SHP77 (cell line): ENCODE measurements around the gene PDGFD.
A peak's percentile ranks its signal among the peaks of the same experiment; 100 is the strongest.

ENCODE experiments used
- DNase-seq, 2 experiments: peaks; one replicate each; lab custom pipeline; 2025; lab: John Stamatoyannopoulos, UW

PDGFD gene

DNA sequence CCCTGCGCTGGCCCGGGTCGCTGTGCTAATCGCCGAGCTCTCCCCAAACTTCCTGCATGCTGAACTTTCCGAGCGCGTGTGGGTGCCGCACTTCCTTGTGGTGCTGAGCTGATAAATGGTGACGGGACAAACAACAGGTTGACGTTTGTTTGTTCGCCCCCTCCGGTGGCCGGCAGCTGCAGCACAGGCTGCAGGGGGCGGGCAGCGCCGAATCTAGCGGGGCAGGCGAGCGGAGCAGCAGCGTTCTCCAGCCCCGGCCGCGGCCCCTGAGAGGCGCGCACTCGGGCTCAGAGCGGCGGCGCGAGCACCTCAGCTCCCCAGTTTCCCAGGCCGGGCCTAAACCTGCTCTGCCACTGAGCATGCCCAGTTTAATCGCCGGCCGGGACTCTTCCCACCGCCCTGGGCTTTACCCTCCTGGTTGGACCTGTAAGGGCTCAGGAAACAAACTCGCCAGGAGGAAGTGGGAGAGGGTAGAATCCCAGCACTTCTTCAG is at the start of gene PDGFD:
Gene PDGFD, minus strand, starts transcription at position 120 of the 493 bp plus-strand sequence.
- peak; percentile 77 for DNase-seq

DNA sequence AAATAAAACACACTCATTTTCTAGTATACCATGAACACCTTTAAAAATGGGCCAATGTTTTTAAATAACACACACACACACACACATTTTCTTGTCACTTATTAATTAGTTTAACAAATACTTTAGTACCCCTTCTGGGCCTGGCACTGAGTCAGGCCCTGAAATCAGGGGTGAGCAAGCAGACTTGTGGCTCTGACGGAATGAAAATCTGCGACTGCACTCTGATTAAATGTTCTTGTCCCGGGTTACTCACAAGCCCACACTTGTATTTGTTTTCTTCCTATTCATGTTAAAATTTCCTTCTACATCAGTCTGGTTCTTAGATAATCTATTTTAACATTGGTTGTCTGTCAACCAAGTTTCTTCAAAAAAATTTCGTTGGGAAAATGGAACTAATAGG is 43.0 kb upstream of the PDGFD start:
- no peak for DNase-seq

DNA sequence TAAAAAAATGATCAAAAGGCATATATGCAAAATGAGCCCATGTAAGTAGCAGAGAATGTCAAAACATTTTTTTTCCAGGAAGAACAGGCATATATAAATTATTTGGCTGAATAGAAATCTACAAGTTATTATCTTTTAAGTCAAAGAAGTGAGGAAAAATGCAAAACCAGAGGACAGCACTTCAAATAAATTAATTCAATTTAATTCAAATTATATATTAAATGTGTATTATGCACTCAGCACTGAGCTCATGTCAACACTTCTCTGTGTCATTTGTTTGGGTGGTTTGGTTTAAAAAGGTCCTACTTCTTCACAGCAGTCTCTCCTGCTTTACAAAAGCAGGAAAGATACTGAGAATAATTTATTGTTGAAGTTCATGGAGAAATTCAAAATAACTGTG is 41.9 kb upstream of the PDGFD start:
- no peak for DNase-seq

DNA sequence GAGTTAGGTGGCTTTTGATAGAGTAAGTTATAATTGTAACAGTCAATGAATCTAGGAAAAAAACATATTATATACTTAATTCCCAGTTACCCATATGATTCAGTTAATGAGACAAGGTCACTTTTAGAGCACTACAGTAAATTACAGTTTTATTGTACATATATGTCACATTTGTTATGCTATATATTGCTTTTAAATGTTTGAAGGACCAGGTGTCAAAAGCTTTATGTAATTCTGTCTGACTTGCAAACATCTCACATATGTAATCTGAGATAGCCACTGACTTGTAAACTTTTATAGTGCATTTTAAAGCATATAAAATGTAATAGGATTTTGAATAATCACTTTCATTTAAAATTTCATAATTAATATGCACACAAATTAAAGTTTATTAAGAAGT is 36.7 kb upstream of the PDGFD start:
- no peak for DNase-seq

DNA sequence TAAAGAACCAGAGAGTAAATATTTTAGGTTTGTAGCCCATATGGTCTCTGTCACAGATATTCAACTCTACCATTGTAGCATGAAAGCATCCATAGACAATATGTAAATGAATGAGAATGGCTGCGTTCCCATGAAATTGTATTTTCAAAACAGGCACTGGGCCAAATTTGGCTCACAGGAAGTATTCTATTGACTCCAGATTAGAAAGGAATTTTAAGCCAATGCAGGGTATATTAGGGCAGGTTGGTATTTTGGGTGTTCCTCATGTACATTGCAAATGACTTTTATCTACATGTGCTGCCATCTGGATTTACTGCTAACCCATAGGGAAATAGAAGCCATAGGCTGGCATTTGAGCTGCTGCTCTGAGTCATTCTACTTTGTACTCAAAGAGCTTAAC is 35.1 kb upstream of the PDGFD start:
- no peak for DNase-seq

DNA sequence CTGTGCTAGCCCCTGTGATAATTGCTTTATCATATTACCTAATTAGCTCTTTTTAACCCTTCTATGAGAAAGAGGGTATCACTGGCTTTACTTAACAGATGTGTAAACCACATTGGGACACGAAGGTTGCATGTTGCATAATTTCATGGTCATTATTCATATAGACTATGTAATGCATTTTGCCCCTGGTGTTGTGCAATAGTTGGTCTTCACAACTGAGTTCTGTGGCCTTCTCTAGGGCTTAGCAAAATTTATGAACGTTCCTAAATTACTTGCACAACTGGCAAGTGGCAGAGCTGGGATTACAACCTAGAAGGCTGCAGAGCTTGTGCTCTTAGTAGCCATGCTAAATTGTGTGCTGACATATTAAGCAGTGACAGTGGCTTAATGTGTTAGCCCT is 34.6 kb upstream of the PDGFD start:
- no peak for DNase-seq

DNA sequence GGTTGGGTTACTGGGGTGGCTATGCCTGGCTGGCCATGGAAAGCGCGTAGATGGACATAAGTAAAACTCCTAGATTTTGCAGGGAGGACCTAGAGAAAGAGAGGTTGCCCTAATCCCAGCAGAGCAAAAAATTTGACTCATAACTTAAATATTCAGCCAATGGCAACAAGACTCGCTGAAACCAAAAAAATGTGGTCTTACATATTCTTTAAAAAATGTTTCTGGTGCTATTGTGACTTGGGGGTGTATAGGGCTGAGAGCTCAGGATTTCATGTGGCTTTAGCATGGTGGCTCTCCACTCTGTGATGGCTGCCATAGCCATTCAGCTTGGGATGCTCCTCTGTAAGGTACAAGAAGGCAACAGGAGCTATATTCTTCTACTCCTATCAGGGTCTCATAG is 27.2 kb upstream of the PDGFD start:
- no peak for DNase-seq

DNA sequence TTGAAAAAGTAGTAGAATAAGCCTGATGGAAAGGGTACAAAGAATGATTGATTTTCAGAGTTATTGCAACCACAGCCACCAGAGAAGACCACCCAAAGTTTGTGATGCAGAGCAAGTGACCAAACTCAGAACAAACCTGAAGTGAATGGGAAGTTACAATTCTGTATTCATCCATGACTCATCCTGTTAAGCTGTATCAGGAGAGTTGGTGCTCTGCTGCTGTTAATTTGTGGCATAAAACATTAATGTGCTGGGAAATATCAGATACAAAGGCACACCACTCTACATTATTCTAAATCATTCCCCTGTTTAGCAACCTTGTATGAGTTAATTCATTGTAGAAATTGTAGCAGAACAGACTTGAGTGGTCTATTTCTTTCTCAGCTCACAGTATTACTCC is 19.6 kb upstream of the PDGFD start:
- no peak for DNase-seq

DNA sequence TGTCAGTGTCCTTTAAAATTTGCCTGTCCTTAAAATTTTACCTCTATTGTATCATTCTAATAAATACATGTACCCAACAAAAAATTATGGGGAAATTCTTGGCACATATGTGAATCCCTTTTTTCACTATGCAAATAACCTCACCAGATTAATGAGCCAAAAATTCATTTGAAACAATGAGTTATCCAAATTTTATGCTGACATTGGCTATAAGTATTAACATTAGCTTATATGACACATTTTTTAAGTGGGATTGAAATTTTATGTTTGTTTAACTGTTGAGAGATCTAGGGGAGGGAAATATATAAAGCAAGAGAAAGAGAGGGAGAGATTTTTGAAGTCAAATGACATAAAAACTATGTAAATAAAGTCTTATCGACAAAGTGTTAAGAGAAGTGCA is 11.8 kb upstream of the PDGFD start:
- no peak for DNase-seq

DNA sequence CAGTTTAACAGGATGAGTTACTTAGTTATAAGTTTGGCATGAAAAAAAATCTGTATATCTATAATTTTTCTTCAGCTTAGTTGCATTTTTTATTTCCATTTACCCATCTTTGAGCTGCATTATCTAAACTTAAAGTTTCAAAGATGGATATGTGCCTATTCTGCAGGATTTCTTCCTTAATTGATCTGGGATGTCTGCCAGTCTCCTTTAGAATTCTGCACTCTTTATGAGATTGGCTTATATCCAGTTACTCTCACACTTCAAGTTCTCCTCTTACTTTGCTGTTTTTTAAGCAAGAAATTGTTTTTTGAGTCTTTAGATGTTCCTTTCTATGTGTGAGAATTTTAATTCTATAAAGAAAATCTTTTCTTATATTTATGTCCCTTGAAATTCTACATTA is 5.1 kb upstream of the PDGFD start:
- DNase-seq = no peak

DNA sequence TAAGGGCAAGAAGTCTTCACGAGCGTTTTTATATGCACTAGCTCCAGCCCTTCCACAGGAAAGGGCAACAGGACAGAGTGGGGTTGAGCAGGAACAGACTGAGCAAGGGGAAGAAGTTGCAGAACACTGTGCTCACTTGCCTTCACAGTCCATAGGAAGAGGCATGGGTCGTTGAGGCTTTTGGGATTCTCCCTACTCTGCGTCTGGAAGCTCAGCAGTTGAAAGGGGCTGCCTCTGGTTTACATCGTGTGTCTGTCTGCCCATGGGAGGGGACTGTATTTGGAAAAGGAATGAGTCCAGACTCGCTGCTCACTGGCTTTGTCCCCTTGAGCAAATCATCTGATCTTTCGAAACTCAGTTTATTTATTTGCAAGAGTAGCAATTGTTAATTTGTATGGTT is 1.1 kb upstream of the PDGFD start:
- no peak for DNase-seq

DNA sequence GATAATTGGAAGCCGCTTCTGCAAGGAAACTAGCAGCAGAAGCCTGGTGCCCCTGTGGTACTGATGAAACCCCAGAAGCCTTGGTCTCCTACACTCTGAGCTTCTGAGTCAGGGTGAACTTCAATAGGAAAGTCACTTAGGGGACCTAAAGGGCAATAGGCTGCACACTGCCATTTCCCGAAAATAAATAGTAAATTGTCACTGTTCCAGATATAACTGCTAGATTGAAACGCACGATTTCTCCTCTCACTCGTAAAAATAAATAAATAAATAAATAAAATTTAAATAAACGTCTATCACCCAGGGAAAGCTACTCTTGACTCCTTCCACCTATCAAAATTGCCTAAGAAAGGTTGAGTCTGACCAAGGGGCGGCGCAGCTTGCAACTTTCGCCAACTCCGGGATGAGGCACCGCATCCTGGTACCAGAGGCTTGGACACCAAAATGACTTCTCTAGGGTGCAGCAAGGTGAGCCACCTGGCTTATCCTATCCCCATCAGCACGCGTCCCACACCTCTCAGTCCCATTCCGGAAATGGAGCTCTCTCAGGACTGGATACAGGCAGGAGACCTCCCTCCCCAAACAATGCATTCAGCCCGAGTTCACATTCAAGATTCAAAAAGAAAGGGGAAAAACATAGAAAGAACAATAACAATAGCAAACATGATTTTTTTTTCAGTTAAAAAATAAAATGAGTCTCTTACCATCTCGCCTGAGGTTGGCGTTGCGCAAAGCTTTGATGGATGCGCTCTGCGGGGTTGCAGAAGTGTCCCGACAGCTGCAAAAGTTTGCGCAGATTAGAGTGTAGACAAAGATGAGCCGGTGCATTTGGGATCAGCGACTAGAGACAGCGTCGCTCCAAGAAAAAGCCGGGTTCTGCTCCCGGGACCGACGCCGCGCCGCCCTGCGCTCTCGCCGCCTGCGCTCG is 583 bp downstream of the PDGFD start:
- DNase-seq = no peak

DNA sequence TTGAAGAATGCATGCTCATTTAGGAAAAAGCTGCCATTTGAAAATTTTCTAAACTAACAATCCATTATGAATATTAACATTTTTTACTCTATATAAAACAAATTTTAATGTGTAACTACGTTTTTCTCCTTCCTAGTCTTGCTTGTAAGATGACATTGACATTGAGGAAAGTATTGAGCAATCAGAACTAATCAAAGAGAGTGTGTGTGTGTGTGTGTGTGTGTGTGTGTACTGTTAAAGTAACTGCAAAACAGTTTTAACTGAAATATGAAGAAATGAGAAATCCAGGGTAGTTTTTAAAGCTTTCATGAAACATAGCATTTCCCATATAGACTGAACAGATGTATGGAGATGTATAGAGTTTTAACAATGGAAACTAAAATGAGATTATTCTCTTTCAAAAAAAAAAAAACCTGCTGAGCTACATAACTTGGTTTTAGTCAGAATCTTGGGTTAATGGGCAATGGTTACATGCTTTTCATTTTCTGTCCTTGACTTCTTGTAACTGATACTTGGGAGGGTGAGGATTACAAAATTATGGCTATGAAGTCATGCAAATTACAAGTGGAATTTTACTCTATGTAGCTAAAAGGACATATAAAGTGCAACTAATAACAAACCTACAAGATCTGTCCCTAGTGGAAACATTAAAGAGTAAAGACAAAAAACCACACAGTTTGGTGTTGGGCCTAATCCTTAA is 2.0 kb downstream of the PDGFD start:
- DNase-seq = no peak

DNA sequence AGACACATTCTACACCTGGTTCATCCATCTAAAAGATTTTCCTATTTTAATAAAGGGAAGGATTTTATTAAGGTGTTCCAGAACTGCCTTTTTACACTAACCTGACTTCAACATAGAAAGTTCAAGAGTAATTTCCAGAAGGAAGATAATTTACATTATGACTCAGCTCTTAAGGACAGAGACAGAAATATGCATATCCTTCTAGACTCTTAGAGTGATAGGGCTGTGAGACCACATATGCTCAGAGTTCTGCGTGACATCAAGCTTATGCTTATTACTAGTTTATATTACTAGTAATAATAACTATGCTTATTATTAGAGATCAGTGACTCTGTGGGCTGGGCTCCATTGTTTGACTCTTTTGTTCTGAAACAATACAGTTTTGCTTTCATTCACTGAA is 4.6 kb downstream of the PDGFD start:
- DNase-seq = no peak

DNA sequence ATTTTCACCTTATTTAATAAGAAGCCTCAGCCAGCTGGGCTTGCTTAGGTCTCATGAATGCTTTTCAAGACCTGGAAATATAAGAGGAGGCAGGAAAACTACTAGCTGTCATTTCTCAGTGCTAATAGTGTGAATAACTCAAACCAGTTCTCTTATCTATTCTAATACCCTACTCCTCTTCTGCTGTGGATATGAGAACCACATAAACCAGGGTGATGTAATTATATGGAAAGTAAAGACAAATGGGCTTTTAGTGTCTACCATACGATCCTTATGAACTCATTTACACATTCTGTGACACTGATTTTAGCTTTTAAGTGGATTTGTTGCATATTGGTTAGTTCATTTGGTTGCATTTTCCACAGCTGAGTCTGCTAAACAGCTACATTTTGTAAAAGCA is 8.6 kb downstream of the PDGFD start:
- no peak for DNase-seq

DNA sequence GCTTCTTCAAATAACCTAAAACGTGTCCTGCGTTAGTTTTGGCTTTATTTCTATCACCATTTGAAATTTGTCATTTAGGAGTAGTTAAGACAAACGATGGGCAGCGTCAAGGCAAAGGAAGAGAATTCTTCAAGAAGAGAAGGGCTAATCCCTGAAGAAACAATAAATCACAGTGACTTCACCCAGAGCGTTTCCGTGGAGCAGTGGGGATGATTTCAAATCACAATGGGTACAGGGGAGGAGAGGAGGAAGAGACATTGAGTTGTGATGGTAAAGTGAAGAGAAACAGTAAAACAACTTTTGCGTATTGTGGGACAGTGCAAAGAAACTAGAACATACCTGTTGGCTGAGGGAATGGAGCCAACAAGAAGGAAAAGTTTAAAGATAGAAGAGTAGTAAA is 9.7 kb downstream of the PDGFD start:
- DNase-seq = no peak

DNA sequence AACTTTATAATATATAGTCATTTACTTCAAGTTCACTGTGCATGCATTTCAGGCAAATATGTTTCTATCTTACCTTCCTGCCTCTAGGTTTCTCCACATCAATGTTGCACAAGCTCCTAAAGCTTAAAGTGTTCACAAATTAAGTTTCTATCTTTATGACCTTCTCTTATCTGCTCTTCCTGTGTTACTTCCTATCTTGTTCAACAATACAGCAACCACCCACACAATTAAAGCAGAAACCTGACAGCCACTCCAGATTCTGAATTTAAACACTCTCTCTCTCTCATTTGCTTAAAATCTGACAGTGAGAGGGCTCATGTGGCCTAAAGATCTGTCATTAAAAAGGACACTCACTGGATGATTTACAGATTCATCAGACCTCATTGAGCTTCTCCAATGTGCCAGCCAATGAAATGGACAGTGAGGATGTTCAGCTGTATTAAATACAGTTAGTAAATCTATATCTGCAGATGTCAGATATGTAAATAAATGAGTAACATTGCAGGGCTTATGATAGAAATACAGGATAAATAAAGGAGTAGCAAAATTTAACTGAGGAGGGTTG is 10.9 kb downstream of the PDGFD start:
- DNase-seq = peak; percentile 69 to 84

DNA sequence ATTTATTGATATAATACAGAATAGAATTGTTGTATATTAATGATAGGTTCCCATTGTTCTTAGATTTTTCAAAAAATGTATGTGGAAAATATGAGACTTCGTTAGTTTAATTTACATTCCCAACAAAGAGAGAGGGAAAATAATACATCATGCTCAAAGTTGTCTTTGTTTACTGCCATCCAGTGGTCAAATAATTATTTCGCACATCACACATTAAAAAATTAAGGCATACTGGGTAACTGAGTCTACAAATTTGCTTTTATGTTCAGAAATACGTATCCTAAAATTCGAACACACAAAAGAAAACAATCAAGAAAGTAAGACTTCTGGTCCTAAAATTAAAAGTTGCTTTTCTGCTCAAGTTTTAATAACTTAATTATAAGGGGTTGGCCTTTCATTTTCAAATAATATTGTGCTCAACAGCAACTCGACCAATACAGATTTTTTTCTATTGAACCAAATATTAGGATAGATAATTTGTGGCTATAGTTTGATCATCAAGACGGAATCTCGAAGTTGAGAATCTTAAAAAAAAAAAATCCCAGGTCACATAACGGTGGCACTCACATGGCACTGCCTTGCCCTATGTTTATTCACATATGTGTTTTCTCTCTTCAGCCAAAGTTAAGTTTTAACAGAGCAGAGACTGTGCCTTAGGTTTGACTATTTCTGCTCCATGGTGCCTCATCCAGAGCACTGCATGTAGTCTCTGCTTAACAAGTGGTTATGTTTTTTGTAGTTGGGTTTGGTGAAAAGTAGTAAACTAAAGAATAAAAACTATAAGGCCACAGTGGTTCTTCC is 12.3 kb downstream of the PDGFD start:
- no peak for DNase-seq

DNA sequence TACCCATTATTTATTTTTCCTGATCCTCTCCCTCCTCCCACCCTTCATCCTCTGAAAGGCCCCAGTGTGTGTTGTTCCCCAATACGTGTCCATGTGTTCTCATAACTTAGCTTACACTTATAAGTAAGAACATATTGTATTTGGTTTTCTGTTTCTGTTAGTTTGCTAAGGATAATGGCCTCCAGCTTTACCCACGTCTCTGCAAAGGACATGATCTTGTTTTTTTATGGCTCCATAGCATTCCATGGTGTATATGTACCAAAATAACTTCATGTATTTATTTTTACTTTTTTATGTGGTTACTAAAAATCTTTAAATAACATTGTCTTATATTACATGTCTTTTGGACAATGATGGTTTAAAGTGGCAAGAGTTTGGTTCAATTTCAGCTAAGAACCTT is 15.2 kb downstream of the PDGFD start:
- DNase-seq = no peak

DNA sequence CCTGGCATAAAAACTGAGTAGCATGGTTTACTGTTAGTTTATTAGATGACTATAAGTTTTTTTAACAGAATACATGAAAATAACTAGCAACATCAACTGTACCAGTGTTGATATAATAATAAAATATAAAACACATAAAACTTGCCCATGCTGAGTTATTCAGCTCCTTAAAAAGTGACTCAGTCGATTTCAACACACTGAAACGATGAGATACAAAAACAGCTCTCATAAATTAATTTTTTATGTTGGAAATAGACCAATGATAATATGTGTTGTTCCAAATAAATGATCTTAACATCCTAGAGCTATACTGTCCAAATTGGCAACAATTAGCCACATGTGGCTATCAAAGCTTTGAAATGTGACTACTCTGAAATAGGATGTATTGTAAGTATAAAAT is 15.9 kb downstream of the PDGFD start:
- DNase-seq = no peak

DNA sequence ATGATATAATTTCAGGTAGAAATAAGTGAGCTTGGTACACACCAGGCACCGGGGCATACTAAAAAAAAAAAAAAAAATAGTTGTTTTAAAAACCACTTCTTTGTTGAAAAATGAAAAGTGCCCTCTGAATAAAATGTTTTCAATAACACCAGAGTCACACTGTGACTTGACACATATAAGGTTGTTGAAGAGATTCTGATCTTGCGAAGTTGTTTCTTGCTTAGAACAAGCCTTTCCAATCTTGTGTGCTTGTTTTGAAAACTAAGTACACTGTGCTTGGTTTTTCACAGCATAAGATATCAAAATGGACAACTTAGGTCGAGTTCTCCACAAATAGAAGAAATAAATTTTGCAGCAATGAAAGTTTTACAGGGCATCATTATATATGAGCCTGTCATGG is 17.0 kb downstream of the PDGFD start:
- no peak for DNase-seq

DNA sequence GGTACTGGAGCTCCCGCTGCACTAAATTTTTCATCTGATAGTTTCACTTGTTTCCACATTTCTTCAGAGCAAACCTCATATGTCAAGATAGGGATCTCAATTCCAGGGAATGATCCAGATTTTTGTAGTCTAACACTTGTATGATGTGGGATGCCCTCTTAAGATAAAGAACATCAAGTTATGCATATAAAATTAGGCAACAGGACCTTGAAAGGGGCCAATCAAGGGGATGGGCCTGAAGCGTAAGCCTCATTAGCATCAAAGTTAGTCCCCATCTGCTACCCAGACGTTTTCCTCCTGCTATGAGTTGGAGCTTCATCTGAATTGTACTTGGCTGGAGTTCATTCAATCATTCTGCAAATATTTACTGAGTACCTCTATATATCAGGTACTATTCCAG is 17.5 kb downstream of the PDGFD start:
- DNase-seq = peak; percentile 32 to 54
